ENCODE data around the gene C1QB.

The C1QB gene

GRCh38 chr1:22625262-22625925, 27.6 kb upstream of the C1QB start:
- ATAC-seq (replicated peaks) = no peak
- Mint-ChIP-seq H3K4me3 (no peak overlapping the region), H3K9me3 (no peaks in the 10 kb centered on the region), H3K27me3 (peaks cover 50 to 58% of the 10 kb centered on the region in 2 donors), H3K27ac (no peak overlapping the region), H3K4me1 (no peaks in the 10 kb centered on the region), H3K36me3 (no peaks in the 10 kb centered on the region)
- no peak for DNase-seq

GRCh38 chr1:22626237-22627157, 26.5 kb upstream of the C1QB start:
- Mint-ChIP-seq H3K4me3 (no peak overlapping the region), H3K27me3 (peaks cover 55 to 61% of the 10 kb centered on the region in 2 donors), H3K9me3 (no peaks in the 10 kb centered on the region), H3K27ac (no peak overlapping the region), H3K4me1 (no peaks in the 10 kb centered on the region), H3K36me3 (no peaks in the 10 kb centered on the region)
- DNase-seq (no peak), ATAC-seq (replicated peaks) (no peak)

GRCh38 chr1:22627331-22627730, 25.7 kb upstream of the C1QB start:
- Mint-ChIP-seq H3K27ac (no peak overlapping the region), H3K27me3 (peaks cover 58 to 61% of the 10 kb centered on the region in 2 donors), H3K36me3 (no peaks in the 10 kb centered on the region), H3K4me1 (no peaks in the 10 kb centered on the region), H3K9me3 (no peaks in the 10 kb centered on the region), H3K4me3 (no peak overlapping the region)
- ATAC-seq (replicated peaks) (no peak), DNase-seq (no peak)

GRCh38 chr1:22628698-22629444, 24.2 kb upstream of the C1QB start:
- DNase-seq (no peak), ATAC-seq (replicated peaks) (no peak)
- no peak overlapping the region for H3K27ac Mint-ChIP-seq
- H3K9me3 Mint-ChIP-seq = no peaks in the 10 kb centered on the region
- H3K4me3 Mint-ChIP-seq = no peak overlapping the region
- peaks cover 60 to 63% of the 10 kb centered on the region in 2 donors for H3K27me3 Mint-ChIP-seq
- H3K36me3 Mint-ChIP-seq = no peaks in the 10 kb centered on the region
- H3K4me1 Mint-ChIP-seq = no peaks in the 10 kb centered on the region

GRCh38 chr1:22629886-22630285, 23.1 kb upstream of the C1QB start:
- H3K4me3 Mint-ChIP-seq = no peak overlapping the region
- no peak for ATAC-seq (replicated peaks)
- H3K36me3 Mint-ChIP-seq = no peaks in the 10 kb centered on the region
- no peak overlapping the region for H3K27ac Mint-ChIP-seq
- H3K27me3 Mint-ChIP-seq = peaks cover 54 to 56% of the 10 kb centered on the region in 2 donors
- no peak for DNase-seq
- H3K9me3 Mint-ChIP-seq = no peaks in the 10 kb centered on the region
- no peaks in the 10 kb centered on the region for H3K4me1 Mint-ChIP-seq

GRCh38 chr1:22633697-22634463, 19.2 kb upstream of the C1QB start:
- no peak overlapping the region for H3K27ac Mint-ChIP-seq
- peaks cover 35 to 44% of the 10 kb centered on the region in 2 donors for H3K27me3 Mint-ChIP-seq
- no peaks in the 10 kb centered on the region for H3K9me3 Mint-ChIP-seq
- peaks cover 3 to 5% of the 10 kb centered on the region in 2 donors for H3K4me1 Mint-ChIP-seq
- no peaks in the 10 kb centered on the region for H3K36me3 Mint-ChIP-seq
- H3K4me3 Mint-ChIP-seq = no peak overlapping the region
- DNase-seq (no peak), ATAC-seq (replicated peaks) (no peak)

- Mint-ChIP-seq H3K4me1 (peaks cover 5% of the 10 kb centered on the region in 2 donors), H3K9me3 (no peaks in the 10 kb centered on the region), H3K27ac (no peak overlapping the region), H3K36me3 (no peaks in the 10 kb centered on the region), H3K4me3 (no peak overlapping the region), H3K27me3 (peaks cover 26 to 34% of the 10 kb centered on the region in 2 donors)
- DNase-seq (no peak), ATAC-seq (replicated peaks) (no peak)
These were observed 17.6 kb upstream of the C1QB start for GRCh38 chr1:22635436-22635835.

- no peak within 1 kb of the TSS for H3K4me3 Mint-ChIP-seq
- peaks cover 5% of the 10 kb centered on the region in 2 donors for H3K4me1 Mint-ChIP-seq
- no peak within 1 kb of the TSS for H3K27ac Mint-ChIP-seq
- H3K36me3 Mint-ChIP-seq = no peaks in the 10 kb centered on the region
- H3K9me3 Mint-ChIP-seq = no peaks in the 10 kb centered on the region
- H3K27me3 Mint-ChIP-seq = peaks cover 32 to 34% of the 10 kb centered on the region in 2 donors
- peak in 1 of 2 donors; percentile 41 for ATAC-seq (replicated peaks)
- no peak for DNase-seq
These were observed 16.7 kb upstream of the C1QB start, which contains the start of gene C1QA for GRCh38 chr1:22636353-22636752. Gene C1QA, plus strand, starts transcription at chr1:22636628. Its CDS starts 989 bp downstream, at chr1:22637617.

- Mint-ChIP-seq H3K36me3 (no peaks in the 10 kb centered on the region), H3K27me3 (peaks cover 34 to 36% of the 10 kb centered on the region in 2 donors), H3K4me3 (no peak overlapping the region), H3K4me1 (peaks cover 5% of the 10 kb centered on the region in 2 donors), H3K9me3 (no peaks in the 10 kb centered on the region), H3K27ac (no peak overlapping the region)
- DNase-seq = no peak
- ATAC-seq (replicated peaks) = no peak
These were observed 16.1 kb upstream of the C1QB start for GRCh38 chr1:22636927-22637326.

GRCh38 chr1:22637907-22638445, 15.1 kb upstream of the C1QB start:
- Mint-ChIP-seq H3K4me3 (no peak overlapping the region), H3K27ac (no peak overlapping the region), H3K27me3 (peaks cover 40 to 43% of the 10 kb centered on the region in 2 donors), H3K4me1 (peaks cover 5% of the 10 kb centered on the region in 2 donors), H3K9me3 (no peaks in the 10 kb centered on the region), H3K36me3 (no peaks in the 10 kb centered on the region)
- no peak for DNase-seq
- no peak for ATAC-seq (replicated peaks)

- no peak overlapping the region for H3K4me3 Mint-ChIP-seq
- no peaks in the 10 kb centered on the region for H3K36me3 Mint-ChIP-seq
- H3K9me3 Mint-ChIP-seq = no peaks in the 10 kb centered on the region
- peaks cover 36 to 39% of the 10 kb centered on the region in 2 donors for H3K27me3 Mint-ChIP-seq
- H3K4me1 Mint-ChIP-seq = peaks cover 5% of the 10 kb centered on the region in 2 donors
- no peak for DNase-seq
- ATAC-seq (replicated peaks) = no peak
- H3K27ac Mint-ChIP-seq = no peak overlapping the region
These were observed 14.4 kb upstream of the C1QB start for GRCh38 chr1:22638476-22639234.

- Mint-ChIP-seq H3K27me3 (peaks cover 34 to 36% of the 10 kb centered on the region in 2 donors), H3K4me1 (peaks cover 5% of the 10 kb centered on the region in 2 donors), H3K27ac (no peak overlapping the region), H3K9me3 (no peaks in the 10 kb centered on the region), H3K36me3 (no peaks in the 10 kb centered on the region), H3K4me3 (no peak overlapping the region)
- ATAC-seq (replicated peaks) (peak in 1 of 2 donors; percentile 26), DNase-seq (no peak)
These were observed 13.8 kb upstream of the C1QB start for GRCh38 chr1:22639286-22639685.

- H3K4me1 Mint-ChIP-seq = peaks cover 3 to 4% of the 10 kb centered on the region in 2 donors
- no peak overlapping the region for H3K4me3 Mint-ChIP-seq
- ATAC-seq (replicated peaks) (no peak), DNase-seq (no peak)
- H3K36me3 Mint-ChIP-seq = no peaks in the 10 kb centered on the region
- H3K27ac Mint-ChIP-seq = no peak overlapping the region
- H3K9me3 Mint-ChIP-seq = no peaks in the 10 kb centered on the region
- peaks cover 44 to 49% of the 10 kb centered on the region in 2 donors for H3K27me3 Mint-ChIP-seq
These were observed 11.8 kb upstream of the C1QB start for GRCh38 chr1:22641247-22641646.
